DOHH2 (cell line): ENCODE measurements around the gene ADGRG7.

Source experiments
- EZH2phosphoT487 ChIP-seq: fragments of 200-600 bp; sonication (generic); IDR thresholded peaks from 2 replicates; pipeline ENCODE4 v1.6.1; 2017; ENCODE audit warnings: borderline replicate concordance, mild to moderate bottlenecking, antibody characterized with exemption, low read length, moderate library complexity, mixed read lengths
- TF ChIP-seq, protein P1 (sequence below): fragments of 200-600 bp; sonication (generic); IDR thresholded peaks from one replicate; pipeline ENCODE4 v1.5.1; 2014; ENCODE audit warnings: antibody characterized with exemption, mild to moderate bottlenecking, low read depth, low read length; ENCODE audit not compliant: poor library complexity, severe bottlenecking

GRCh38 chr3:100630664-100631063, 21.3 kb downstream of the ADGRG7 start:
- TF ChIP-seq, protein P1, sequence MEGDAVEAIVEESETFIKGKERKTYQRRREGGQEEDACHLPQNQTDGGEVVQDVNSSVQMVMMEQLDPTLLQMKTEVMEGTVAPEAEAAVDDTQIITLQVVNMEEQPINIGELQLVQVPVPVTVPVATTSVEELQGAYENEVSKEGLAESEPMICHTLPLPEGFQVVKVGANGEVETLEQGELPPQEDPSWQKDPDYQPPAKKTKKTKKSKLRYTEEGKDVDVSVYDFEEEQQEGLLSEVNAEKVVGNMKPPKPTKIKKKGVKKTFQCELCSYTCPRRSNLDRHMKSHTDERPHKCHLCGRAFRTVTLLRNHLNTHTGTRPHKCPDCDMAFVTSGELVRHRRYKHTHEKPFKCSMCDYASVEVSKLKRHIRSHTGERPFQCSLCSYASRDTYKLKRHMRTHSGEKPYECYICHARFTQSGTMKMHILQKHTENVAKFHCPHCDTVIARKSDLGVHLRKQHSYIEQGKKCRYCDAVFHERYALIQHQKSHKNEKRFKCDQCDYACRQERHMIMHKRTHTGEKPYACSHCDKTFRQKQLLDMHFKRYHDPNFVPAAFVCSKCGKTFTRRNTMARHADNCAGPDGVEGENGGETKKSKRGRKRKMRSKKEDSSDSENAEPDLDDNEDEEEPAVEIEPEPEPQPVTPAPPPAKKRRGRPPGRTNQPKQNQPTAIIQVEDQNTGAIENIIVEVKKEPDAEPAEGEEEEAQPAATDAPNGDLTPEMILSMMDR: no peak
- TF ChIP-seq EZH2phosphoT487: no peak
